Thyroid gland (tissue), 4 donors: Measurements from ENCODE around the gene ADIRF.
"Not testable (repeated sequence)": the region's sequence is repeated elsewhere in the genome, so short reads cannot be mapped to it uniquely, and the experiment has no call there.

ENCODE experiments used
- POLR2A ChIP-seq, 2 donors: fragments of 450-650 bp; IDR thresholded peaks; one replicate each; pipeline ENCODE4 v1.6.1; 2017; ENCODE audit warnings: antibody characterized with exemption in 2 of 2, mild to moderate bottlenecking in 2 of 2, moderate library complexity in 1 of 2
- TF ChIP-seq, protein P1 (sequence below), 6 experiments: fragments of 200-600 bp in 3 of 6; fragments of 450-650 bp in 3 of 6; sonication (generic) in 3 of 6; IDR thresholded peaks; one replicate each; pipeline ENCODE4 v1.5.1; 2016 to 2019; ENCODE audit warnings: antibody characterized with exemption in 6 of 6, mild to moderate bottlenecking in 2 of 6, inconsistent platforms in 1 of 6, moderate library complexity in 1 of 6

DNA sequence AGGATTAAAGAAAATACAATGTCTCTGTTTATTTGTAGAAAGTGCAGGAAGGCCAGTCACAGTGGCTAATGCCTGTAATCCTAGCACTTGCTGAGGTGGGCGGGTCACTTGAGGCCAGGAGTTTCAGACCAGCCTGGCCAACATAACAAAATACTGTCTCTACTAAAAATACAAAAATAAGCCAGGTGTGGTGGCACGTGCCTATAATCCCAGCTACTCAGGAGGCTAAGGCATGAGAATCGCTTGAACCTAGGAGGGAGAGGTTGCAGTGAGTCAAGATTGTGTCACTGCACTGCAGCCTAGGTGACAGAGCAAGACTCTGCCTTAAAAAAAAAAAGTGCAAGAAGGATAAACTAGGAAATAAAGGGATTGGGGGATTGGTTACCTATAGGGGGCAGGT lies 10.2 kb downstream of the ADIRF start:
- TF ChIP-seq, protein P1, sequence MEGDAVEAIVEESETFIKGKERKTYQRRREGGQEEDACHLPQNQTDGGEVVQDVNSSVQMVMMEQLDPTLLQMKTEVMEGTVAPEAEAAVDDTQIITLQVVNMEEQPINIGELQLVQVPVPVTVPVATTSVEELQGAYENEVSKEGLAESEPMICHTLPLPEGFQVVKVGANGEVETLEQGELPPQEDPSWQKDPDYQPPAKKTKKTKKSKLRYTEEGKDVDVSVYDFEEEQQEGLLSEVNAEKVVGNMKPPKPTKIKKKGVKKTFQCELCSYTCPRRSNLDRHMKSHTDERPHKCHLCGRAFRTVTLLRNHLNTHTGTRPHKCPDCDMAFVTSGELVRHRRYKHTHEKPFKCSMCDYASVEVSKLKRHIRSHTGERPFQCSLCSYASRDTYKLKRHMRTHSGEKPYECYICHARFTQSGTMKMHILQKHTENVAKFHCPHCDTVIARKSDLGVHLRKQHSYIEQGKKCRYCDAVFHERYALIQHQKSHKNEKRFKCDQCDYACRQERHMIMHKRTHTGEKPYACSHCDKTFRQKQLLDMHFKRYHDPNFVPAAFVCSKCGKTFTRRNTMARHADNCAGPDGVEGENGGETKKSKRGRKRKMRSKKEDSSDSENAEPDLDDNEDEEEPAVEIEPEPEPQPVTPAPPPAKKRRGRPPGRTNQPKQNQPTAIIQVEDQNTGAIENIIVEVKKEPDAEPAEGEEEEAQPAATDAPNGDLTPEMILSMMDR (IDR thresholded peaks at IDR 0.05): not testable (repeated sequence)
- TF ChIP-seq POLR2A (IDR thresholded peaks at IDR 0.05): not testable (repeated sequence)
